ENCODE data around the gene GRPEL1. TPM values are rescaled to one million over a fixed set of nuclear protein-coding genes. Genes with fewer than 3 reads are reported as not detected.

The GRPEL1 gene
- total and polyA plus RNA-seq, 2 experiments from 2014 or later = 27.4 to 112 TPM

DNA sequence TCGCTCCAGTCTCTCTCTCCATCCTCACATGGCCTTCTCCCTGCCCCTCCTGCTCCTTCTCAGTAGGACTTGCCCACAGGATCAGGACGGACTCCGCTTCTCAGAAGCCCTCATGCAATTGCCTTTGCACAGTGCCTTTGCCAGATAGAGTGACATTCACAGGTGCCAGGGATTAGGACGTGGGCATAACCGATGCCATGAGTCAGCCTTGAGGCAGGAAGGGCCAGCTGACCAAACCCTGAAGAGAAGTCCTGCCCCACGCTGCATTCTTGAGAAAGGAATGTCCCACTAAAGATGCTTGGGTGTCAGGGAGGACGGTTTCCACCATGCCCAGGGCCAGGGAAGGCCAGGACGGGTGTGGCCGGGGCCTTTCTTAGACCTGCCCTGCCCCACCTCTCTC lies 6.6 kb upstream of the GRPEL1 start:
- Histone ChIP-seq H3K4me2 (no peak overlapping the region), H3K27me3 (ENCODE audit: insufficient read depth) (peaks cover 11% of the 10 kb centered on the region), H3F3A (replicated peaks; ENCODE audit: low read depth) (no peaks in the 10 kb centered on the region), H2AFZ (no peak overlapping the region), H3K27ac (ENCODE audit: low read depth) (no peak overlapping the region), H3K36me3 (ENCODE audit: insufficient read depth) (no peaks in the 10 kb centered on the region), H3K4me1 (ENCODE audit: insufficient read depth) (peaks cover 3% of the 10 kb centered on the region; the same call in 1 of the 2 replicates), H3K79me2 (replicated peaks; ENCODE audit: insufficient read depth) (no peaks in the 10 kb centered on the region), H3K9me2 (ENCODE audit: insufficient read depth) (no peaks in the 10 kb centered on the region), H4K20me1 (replicated peaks; ENCODE audit: insufficient read depth) (no peaks in the 10 kb centered on the region), H3K4me3 (no peak overlapping the region)
- H3K4me1 Mint-ChIP-seq = peaks cover 2% of the 10 kb centered on the region
- ATAC-seq (no peak), DNase-seq (ENCODE audit: low spot score) (no peak)
- no peak overlapping the region for H3K4me3 Mint-ChIP-seq
- H3K36me3 Mint-ChIP-seq (ENCODE audit: low read depth) = no peaks in the 10 kb centered on the region
- H3K9me3 Mint-ChIP-seq = no peaks in the 10 kb centered on the region; the same call in 2 of the 3 replicates
- peaks cover 12% of the 10 kb centered on the region for H3K27me3 Mint-ChIP-seq (ENCODE audit: insufficient read depth, low read depth, poor library complexity)
- TF ChIP-seq, protein P1, sequence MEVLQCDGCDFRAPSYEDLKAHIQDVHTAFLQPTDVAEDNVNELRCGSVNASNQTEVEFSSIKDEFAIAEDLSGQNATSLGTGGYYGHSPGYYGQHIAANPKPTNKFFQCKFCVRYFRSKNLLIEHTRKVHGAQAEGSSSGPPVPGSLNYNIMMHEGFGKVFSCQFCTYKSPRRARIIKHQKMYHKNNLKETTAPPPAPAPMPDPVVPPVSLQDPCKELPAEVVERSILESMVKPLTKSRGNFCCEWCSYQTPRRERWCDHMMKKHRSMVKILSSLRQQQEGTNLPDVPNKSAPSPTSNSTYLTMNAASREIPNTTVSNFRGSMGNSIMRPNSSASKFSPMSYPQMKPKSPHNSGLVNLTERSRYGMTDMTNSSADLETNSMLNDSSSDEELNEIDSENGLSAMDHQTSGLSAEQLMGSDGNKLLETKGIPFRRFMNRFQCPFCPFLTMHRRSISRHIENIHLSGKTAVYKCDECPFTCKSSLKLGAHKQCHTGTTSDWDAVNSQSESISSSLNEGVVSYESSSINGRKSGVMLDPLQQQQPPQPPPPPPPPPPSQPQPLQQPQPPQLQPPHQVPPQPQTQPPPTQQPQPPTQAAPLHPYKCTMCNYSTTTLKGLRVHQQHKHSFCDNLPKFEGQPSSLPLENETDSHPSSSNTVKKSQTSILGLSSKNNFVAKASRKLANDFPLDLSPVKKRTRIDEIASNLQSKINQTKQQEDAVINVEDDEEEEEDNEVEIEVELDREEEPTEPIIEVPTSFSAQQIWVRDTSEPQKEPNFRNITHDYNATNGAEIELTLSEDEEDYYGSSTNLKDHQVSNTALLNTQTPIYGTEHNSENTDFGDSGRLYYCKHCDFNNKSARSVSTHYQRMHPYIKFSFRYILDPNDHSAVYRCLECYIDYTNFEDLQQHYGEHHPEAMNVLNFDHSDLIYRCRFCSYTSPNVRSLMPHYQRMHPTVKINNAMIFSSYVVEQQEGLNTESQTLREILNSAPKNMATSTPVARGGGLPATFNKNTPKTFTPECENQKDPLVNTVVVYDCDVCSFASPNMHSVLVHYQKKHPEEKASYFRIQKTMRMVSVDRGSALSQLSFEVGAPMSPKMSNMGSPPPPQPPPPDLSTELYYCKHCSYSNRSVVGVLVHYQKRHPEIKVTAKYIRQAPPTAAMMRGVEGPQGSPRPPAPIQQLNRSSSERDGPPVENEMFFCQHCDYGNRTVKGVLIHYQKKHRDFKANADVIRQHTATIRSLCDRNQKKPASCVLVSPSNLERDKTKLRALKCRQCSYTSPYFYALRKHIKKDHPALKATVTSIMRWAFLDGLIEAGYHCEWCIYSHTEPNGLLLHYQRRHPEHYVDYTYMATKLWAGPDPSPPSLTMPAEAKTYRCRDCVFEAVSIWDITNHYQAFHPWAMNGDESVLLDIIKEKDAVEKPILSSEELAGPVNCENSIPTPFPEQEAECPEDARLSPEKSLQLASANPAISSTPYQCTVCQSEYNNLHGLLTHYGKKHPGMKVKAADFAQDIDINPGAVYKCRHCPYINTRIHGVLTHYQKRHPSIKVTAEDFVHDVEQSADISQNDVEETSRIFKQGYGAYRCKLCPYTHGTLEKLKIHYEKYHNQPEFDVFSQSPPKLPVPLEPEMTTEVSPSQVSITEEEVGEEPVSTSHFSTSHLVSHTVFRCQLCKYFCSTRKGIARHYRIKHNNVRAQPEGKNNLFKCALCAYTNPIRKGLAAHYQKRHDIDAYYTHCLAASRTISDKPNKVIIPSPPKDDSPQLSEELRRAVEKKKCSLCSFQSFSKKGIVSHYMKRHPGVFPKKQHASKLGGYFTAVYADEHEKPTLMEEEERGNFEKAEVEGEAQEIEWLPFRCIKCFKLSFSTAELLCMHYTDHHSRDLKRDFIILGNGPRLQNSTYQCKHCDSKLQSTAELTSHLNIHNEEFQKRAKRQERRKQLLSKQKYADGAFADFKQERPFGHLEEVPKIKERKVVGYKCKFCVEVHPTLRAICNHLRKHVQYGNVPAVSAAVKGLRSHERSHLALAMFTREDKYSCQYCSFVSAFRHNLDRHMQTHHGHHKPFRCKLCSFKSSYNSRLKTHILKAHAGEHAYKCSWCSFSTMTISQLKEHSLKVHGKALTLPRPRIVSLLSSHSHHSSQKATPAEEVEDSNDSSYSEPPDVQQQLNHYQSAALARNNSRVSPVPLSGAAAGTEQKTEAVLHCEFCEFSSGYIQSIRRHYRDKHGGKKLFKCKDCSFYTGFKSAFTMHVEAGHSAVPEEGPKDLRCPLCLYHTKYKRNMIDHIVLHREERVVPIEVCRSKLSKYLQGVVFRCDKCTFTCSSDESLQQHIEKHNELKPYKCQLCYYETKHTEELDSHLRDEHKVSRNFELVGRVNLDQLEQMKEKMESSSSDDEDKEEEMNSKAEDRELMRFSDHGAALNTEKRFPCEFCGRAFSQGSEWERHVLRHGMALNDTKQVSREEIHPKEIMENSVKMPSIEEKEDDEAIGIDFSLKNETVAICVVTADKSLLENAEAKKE (CRISPR knock-in tag; IDR thresholded peaks at IDR 0.05) = no peak
- TF ChIP-seq, protein P2, sequence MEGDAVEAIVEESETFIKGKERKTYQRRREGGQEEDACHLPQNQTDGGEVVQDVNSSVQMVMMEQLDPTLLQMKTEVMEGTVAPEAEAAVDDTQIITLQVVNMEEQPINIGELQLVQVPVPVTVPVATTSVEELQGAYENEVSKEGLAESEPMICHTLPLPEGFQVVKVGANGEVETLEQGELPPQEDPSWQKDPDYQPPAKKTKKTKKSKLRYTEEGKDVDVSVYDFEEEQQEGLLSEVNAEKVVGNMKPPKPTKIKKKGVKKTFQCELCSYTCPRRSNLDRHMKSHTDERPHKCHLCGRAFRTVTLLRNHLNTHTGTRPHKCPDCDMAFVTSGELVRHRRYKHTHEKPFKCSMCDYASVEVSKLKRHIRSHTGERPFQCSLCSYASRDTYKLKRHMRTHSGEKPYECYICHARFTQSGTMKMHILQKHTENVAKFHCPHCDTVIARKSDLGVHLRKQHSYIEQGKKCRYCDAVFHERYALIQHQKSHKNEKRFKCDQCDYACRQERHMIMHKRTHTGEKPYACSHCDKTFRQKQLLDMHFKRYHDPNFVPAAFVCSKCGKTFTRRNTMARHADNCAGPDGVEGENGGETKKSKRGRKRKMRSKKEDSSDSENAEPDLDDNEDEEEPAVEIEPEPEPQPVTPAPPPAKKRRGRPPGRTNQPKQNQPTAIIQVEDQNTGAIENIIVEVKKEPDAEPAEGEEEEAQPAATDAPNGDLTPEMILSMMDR (conservative IDR thresholded peaks at IDR 0.05; ENCODE audit: low read depth in 2 of 2) = no peak
- no peak for TF ChIP-seq JUNB (IDR thresholded peaks at IDR 0.05; ENCODE audit: unreplicated experiment)
- no peak for TF ChIP-seq EZH2phosphoT487 (IDR thresholded peaks at IDR 0.05; ENCODE audit: unreplicated experiment)
- TF ChIP-seq POLR2AphosphoS5 (IDR thresholded peaks at IDR 0.05; ENCODE audit: low read depth) = no peak
- no peak for TF ChIP-seq STAT1 (IDR thresholded peaks at IDR 0.05; ENCODE audit: unreplicated experiment)
- TF ChIP-seq, protein P3, sequence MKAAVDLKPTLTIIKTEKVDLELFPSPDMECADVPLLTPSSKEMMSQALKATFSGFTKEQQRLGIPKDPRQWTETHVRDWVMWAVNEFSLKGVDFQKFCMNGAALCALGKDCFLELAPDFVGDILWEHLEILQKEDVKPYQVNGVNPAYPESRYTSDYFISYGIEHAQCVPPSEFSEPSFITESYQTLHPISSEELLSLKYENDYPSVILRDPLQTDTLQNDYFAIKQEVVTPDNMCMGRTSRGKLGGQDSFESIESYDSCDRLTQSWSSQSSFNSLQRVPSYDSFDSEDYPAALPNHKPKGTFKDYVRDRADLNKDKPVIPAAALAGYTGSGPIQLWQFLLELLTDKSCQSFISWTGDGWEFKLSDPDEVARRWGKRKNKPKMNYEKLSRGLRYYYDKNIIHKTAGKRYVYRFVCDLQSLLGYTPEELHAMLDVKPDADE (IDR thresholded peaks at IDR 0.05) = no peak
- no peak for TF ChIP-seq CREB1 (CRISPR knock-in tag; IDR thresholded peaks at IDR 0.05; ENCODE audit: low read depth)
- no peak for TF ChIP-seq NANOG (IDR thresholded peaks at IDR 0.05; ENCODE audit: borderline replicate concordance)
- no peak for TF ChIP-seq ZNF114 (CRISPR knock-in tag; IDR thresholded peaks at IDR 0.05)
- TF ChIP-seq ZNF331 (CRISPR knock-in tag; IDR thresholded peaks at IDR 0.05; ENCODE audit: low read depth) = no peak
- TF ChIP-seq, protein P4, sequence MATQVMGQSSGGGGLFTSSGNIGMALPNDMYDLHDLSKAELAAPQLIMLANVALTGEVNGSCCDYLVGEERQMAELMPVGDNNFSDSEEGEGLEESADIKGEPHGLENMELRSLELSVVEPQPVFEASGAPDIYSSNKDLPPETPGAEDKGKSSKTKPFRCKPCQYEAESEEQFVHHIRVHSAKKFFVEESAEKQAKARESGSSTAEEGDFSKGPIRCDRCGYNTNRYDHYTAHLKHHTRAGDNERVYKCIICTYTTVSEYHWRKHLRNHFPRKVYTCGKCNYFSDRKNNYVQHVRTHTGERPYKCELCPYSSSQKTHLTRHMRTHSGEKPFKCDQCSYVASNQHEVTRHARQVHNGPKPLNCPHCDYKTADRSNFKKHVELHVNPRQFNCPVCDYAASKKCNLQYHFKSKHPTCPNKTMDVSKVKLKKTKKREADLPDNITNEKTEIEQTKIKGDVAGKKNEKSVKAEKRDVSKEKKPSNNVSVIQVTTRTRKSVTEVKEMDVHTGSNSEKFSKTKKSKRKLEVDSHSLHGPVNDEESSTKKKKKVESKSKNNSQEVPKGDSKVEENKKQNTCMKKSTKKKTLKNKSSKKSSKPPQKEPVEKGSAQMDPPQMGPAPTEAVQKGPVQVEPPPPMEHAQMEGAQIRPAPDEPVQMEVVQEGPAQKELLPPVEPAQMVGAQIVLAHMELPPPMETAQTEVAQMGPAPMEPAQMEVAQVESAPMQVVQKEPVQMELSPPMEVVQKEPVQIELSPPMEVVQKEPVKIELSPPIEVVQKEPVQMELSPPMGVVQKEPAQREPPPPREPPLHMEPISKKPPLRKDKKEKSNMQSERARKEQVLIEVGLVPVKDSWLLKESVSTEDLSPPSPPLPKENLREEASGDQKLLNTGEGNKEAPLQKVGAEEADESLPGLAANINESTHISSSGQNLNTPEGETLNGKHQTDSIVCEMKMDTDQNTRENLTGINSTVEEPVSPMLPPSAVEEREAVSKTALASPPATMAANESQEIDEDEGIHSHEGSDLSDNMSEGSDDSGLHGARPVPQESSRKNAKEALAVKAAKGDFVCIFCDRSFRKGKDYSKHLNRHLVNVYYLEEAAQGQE (IDR thresholded peaks at IDR 0.05; ENCODE audit: unreplicated experiment) = no peak
- no peak for TF ChIP-seq EZH2 (IDR thresholded peaks at IDR 0.05; ENCODE audit: low read depth, unreplicated experiment)
- H3K27ac Mint-ChIP-seq = no peak overlapping the region; the same call in 1 of the 2 replicates
